Measurements from ENCODE around the gene ZNF2.

The ZNF2 gene

GRCh38 chr2:95207111-95207961 lies 41.7 kb downstream of the ZNF2 start, which contains the start of gene ZNF892:
TSS of gene ZNF892 (plus strand) at chr2:95207521. CDS start at chr2:95207816, 295 bp downstream.
- peak; percentile 83 for DNase-seq

GRCh38 chr2:95208106-95208505 lies 42.5 kb downstream of the ZNF2 start:
- DNase-seq, result no peak

GRCh38 chr2:95215018-95215612 lies 49.5 kb downstream of the ZNF2 start:
- DNase-seq, result no peak

GRCh38 chr2:95220449-95220848 lies 54.8 kb downstream of the ZNF2 start:
- DNase-seq, result no peak

GRCh38 chr2:95225658-95226057 lies 60.0 kb downstream of the ZNF2 start:
- DNase-seq, result no peak

GRCh38 chr2:95231723-95232122 lies 66.1 kb downstream of the ZNF2 start:
- peak; percentile 27 for DNase-seq

- no peak for DNase-seq
Measured at GRCh38 chr2:95232232-95232631, 66.6 kb downstream of the ZNF2 start.
